GM12875 (cell line): Measurements from ENCODE around the gene C4orf50.

ENCODE experiments used
- H3K4me3 ChIP-seq: one replicate; pipeline ENCODE4 v1.5.1; 2011; ENCODE audit warnings: low read depth, low read length, control low read depth
- CTCF ChIP-seq: IDR thresholded peaks from 2 replicates; pipeline ENCODE4 v1.5.1; 2011; ENCODE audit warnings: low read depth, mild to moderate bottlenecking, control low read depth, inconsistent platforms, low read length, moderate library complexity, borderline replicate concordance; ENCODE audit not compliant: insufficient read depth

Gene C4orf50

GRCh38 chr4:6033381-6033780, 15.2 kb upstream of the C4orf50 start:
- TF ChIP-seq CTCF = no peak
- H3K4me3 ChIP-seq = no peak overlapping the region

- H3K4me3 ChIP-seq = no peak overlapping the region
- no peak for TF ChIP-seq CTCF
Measured at GRCh38 chr4:6032249-6033244, 14.3 kb upstream of the C4orf50 start.

GRCh38 chr4:6031846-6032245, 13.6 kb upstream of the C4orf50 start:
- no peak overlapping the region for H3K4me3 ChIP-seq
- no peak for TF ChIP-seq CTCF

- no peak overlapping the region for H3K4me3 ChIP-seq
- no peak for TF ChIP-seq CTCF
Measured at GRCh38 chr4:6030679-6031078, 12.4 kb upstream of the C4orf50 start.

- no peak for TF ChIP-seq CTCF
- H3K4me3 ChIP-seq = no peak overlapping the region
Measured at GRCh38 chr4:6029254-6029653, 11.0 kb upstream of the C4orf50 start.

GRCh38 chr4:6028168-6028567, 9.9 kb upstream of the C4orf50 start:
- H3K4me3 ChIP-seq = no peak overlapping the region
- no peak for TF ChIP-seq CTCF

- no peak overlapping the region for H3K4me3 ChIP-seq
- TF ChIP-seq CTCF = no peak
Measured at GRCh38 chr4:6027392-6027791, 9.2 kb upstream of the C4orf50 start.
